ENCODE results near the gene MAD2L2.

DNA sequence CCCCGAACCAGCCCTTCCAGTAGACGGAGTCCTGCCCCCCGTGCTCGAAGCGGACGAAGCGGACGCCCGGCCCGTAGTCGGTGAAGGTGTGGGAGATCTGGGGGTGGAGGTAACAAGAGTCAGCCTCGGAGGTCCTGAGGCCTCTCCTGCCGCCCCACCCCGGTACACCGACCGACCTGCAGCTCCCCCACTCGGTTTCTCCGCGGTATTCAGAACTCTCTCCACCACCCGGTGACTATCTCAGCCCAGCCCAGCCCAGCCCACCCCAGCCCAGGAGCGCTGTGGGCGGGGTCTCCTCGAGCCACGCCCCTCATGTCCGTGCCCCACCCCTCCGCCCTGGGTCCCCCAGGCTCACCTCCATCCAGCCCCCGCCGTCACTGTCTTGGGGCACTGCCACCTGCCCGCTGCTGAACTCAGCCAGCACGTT lies 32.2 kb downstream of the MAD2L2 start:
- TF ChIP-seq, protein P1, sequence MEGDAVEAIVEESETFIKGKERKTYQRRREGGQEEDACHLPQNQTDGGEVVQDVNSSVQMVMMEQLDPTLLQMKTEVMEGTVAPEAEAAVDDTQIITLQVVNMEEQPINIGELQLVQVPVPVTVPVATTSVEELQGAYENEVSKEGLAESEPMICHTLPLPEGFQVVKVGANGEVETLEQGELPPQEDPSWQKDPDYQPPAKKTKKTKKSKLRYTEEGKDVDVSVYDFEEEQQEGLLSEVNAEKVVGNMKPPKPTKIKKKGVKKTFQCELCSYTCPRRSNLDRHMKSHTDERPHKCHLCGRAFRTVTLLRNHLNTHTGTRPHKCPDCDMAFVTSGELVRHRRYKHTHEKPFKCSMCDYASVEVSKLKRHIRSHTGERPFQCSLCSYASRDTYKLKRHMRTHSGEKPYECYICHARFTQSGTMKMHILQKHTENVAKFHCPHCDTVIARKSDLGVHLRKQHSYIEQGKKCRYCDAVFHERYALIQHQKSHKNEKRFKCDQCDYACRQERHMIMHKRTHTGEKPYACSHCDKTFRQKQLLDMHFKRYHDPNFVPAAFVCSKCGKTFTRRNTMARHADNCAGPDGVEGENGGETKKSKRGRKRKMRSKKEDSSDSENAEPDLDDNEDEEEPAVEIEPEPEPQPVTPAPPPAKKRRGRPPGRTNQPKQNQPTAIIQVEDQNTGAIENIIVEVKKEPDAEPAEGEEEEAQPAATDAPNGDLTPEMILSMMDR (conservative IDR thresholded peaks at IDR 0.05 in 1 of 2, IDR thresholded peaks at IDR 0.05 in 1 of 2; ENCODE audit: extremely low read depth in 1 of 2, insufficient read depth in 1 of 2, low read depth in 1 of 2, low read length in 2 of 2): no peak
- TF ChIP-seq EZH2 (IDR thresholded peaks at IDR 0.05; ENCODE audit: borderline replicate concordance, low read length): no peak

All from mammary epithelial cell (primary cell).